ENCODE results near the gene RHBDD1.

Gene RHBDD1

DNA sequence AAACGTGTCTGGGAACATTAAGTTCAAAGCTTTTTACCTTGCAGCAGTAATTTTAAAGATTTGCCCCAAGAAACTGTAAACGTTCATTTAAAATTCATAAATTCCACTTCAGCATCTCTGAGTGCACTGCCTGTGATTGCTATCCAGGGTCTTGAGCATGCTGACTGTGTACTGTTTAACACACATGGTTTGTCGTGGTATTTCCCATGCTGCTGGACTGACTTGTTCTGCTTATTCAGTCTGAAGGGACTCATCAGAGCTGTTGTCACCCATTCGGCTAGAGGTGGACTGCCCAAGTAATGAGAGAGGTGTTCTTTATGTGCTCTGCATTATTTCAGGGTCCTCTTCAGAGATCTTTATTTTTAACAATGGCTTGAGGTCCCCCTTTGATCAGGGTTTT, 53.1 kb downstream of the RHBDD1 start:
- no peak for DNase-seq

- no peak for DNase-seq
Measured at GRCh38 chr2:226890286-226890685, 54.4 kb downstream of the RHBDD1 start.

DNA sequence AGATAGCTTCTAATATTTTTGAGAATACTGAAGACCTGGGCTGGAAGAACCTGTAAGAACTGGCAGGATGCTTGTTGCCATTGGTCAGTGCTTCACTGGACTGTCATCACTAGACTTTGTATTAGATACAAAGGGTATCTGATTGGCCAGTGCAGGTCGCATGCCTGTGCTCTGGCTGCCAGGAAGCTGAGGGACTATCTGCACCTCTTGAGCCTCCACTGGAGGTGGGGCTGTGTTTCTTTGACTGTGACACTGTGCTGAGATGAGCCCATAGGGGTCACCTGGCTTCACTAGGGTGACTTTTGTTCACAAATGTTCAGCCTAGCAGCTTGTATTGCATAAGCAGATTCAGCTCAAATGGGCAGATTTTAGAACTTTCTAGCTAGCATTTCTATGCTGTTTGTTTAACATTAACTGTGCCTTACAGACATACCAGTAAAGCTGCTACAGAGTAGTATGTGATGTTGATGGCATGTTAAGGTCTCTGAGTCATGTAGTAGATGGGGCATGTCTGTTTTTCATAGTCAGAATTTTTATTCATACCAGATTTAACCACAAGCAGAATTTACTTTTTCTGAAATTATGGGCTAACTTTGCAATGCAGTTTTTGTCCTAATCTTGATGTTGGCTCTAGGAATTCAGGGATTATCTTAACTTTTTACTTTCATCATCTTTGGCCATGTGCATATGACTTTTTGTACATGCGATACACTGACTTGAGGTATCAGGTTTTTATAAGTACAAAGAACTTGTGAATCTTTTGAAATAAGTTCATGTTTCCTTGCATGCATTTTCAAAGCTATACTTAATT, 56.1 kb downstream of the RHBDD1 start:
- no peak for DNase-seq

GRCh38 chr2:226892729-226893128, 56.9 kb downstream of the RHBDD1 start:
- no peak for DNase-seq

- DNase-seq = no peak
Measured at GRCh38 chr2:226893216-226893615, 57.4 kb downstream of the RHBDD1 start.

DNA sequence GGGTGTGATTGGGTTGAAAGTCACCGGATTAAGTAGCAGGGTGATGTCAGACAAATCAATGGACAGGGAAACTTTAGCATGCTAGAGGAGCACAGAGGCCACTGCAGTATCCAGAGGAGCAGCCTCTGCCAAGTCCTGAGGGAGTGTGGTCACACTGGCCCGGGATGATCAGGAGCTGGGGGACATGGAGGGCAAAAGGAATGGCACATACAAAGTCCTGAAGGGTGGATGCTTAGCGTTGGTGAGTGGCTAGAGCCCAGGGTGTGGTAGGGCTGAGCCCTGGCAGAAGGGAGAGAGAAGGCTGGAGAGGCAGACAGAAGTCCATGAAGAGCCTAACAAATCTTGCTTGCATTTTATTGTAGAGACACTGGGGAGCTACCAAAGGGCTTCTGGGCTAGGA, 58.9 kb downstream of the RHBDD1 start:
- no peak for DNase-seq

DNA sequence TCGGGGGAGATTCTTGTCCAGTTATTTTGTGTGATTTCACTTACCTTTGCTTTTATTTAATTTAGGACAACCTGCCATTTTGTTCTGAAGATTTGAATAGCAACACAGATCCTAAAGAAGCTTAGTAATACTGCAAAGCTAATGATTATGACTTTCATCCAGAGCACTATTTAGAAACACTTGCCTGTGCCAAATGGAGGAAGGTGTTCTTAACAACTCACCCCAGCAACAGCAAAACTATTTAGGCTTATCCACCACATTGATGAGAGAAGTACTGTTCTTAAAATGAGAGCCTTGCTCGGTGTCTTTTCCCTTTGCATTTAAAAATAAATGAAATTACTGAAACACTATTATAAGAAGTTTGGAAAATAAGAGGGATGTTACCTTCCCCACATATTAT, 59.7 kb downstream of the RHBDD1 start:
- no peak for DNase-seq

GRCh38 chr2:226898121-226898520, 62.3 kb downstream of the RHBDD1 start:
- no peak for DNase-seq

DNA sequence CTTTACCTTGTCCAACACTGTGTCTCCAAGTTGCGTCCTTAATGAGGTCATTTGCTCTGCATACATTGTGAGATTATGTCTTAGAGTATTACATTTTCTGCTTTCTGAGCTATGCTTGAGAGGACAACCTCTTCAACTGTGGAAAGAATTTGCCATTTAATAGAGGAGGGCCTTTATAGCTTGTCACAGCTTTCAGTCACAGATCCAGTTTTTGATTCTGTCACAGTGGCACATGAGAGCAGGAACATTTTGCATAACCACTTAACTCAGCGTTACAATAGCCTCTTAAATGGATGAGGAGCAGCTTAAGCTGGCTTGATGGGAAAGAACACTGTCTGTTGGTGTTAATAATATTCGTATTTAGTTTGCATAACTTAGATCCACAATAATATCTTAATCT, 63.0 kb downstream of the RHBDD1 start:
- no peak for DNase-seq

DNA sequence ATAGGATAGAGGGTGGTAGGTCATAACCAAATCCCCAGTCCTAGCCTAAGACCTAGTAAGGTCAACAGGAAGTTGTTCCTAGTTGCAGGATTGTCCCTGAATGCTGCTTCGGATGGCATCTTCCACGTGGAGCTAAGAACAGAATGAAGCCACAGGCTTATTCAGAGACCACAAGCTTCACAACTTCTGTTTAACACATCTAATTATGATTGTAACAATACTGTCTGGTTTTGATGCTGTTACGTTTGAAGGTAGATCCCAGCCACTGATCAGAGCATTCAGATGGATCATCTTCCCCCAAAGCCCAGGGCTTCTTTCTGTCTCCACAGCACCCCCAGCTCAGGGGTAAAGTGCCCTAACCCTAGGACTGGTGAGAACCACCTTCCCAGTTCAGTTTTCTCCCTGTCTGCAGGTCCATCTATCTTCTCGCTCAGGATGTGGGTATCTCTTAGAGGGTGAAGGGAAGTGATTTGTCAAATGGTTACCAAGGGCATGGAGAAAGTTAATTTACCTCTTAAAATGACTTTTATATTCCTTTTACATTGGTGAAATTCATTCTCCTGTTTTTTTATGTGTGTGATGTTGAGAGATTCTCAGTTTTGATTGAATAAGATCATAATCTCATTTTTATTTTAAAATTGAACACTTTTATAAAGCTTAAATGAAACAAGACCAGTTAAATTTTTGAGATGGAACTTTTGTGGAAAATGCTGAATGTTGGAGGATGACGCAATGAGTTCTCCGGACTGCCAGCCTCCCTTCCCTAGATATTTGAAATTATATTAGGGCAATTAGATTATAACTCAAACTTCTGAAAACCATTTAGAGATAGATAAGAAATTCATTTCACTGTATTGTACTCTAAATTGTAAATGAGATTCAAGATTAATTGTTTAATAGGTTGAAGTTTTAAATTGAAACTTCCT, 66.5 kb downstream of the RHBDD1 start:
- no peak for DNase-seq

- DNase-seq = no peak
Measured at GRCh38 chr2:226903179-226903578, 67.3 kb downstream of the RHBDD1 start.

GRCh38 chr2:226904592-226904991, 68.7 kb downstream of the RHBDD1 start:
- no peak for DNase-seq

DNA sequence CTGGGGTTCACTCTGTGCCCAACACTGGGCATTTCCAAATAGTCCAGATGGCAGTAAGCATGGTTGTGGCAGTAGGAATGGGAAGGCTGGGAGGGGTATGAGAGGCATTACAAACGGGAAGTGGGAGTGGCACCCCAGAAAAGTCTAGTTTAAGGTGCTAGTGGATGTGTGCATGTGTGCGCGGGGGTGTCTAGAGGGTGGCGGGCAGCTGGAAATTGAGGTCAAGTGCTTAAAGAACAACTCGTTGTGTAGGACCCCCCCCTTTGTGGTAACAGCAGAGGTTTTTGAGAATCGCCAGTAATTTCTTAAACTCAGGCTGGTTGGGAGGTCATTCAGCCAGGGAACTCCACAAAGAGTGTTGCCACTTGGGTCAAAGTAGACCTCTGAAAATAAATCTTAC, 69.9 kb downstream of the RHBDD1 start:
- DNase-seq = no peak

GRCh38 chr2:226906163-226906693, 70.4 kb downstream of the RHBDD1 start:
- no peak for DNase-seq

DNA sequence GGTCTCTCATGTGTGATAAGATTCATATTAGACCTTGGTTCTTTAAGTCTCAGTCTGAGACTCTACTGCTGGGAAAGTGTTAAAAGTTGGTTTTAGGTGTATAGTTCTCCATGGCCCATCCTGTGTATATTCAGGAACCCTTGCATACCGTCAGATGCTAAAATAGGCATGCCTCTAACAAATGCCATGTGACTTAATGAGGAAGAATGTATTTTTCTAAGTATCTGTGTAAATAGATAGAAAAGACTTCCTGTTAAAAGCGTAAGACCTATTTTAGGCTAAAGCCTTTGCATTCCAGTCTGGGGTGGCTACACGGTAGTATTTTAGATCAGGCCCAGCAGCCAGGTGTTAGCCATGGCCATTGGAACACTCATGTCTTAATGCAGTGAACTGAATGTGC, 73.3 kb downstream of the RHBDD1 start:
- DNase-seq = no peak

- DNase-seq = no peak
Measured at GRCh38 chr2:226909836-226910235, 74.0 kb downstream of the RHBDD1 start.

DNA sequence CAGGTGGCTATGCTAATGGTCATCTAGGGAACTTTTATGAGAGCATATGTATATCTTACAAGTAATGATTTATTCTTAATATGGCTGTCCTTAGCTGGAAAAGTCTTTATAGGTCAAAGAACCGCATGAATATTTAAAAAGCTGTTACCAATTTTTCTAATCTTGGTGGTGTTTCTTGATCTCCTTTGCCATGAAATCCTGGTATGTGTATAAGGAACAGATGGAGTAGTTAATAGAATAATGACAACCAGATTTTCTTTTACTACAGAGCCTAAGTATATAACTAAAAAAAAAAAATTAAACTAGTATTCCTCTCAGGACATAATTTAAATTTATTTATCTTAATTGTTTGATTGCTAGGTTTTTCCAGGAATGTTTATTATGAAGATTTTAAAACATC, 74.5 kb downstream of the RHBDD1 start:
- no peak for DNase-seq

- no peak for DNase-seq
Measured at GRCh38 chr2:226911932-226912331, 76.1 kb downstream of the RHBDD1 start.

DNA sequence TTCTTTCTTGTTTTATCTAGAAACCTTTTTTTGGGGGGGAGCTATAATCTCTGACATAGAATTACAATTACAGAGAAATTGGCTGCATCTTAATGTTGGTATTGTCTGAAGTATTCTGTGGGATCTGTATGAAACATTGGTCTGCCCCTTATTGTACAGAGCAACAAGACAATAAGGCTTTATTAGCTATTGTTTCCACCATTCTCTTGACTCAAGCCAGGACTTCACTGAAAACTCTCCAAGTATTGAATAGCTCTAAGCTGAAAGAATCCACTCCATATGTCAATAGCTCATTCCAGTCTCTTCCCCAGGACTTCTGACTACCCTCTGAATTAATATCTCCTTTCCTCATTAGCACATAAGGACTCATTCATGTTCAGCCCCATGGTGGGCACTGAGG, 77.8 kb downstream of the RHBDD1 start:
- DNase-seq = no peak

GRCh38 chr2:226915846-226916360, 80.0 kb downstream of the RHBDD1 start:
- DNase-seq = no peak

GRCh38 chr2:226916669-226917068, 80.8 kb downstream of the RHBDD1 start:
- no peak for DNase-seq

DNA sequence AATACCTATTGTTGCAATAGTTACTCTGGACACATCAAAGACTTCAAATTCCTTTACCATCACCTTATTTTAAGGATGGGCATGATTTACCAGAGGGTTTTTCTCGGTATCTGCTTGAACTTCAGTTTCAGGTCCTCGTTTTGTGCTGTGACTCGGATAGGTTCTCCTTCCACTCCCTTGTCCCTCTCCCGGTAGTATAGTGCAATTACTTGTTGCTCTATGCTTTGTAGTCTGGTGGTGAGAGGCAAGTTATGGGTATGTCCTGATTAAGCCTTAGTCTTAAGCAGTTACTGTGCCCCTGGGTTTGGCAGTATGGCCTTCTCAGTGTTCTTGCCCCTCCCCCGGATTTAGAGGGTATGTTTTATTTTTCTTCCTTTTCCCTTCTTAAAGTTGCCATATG, 96.6 kb downstream of the RHBDD1 start:
- DNase-seq = no peak

GRCh38 chr2:226934546-226935201, 98.8 kb downstream of the RHBDD1 start:
- no peak for DNase-seq
